Inflammatory macrophage treated with lipopolysaccharide for 4 hours (primary cell): ENCODE measurements around the gene CARD11.

Experiments used
- DNase-seq: peaks from one replicate; pipeline ENCODE4 v3.0.0-alpha.2; 2020

Gene CARD11

DNA sequence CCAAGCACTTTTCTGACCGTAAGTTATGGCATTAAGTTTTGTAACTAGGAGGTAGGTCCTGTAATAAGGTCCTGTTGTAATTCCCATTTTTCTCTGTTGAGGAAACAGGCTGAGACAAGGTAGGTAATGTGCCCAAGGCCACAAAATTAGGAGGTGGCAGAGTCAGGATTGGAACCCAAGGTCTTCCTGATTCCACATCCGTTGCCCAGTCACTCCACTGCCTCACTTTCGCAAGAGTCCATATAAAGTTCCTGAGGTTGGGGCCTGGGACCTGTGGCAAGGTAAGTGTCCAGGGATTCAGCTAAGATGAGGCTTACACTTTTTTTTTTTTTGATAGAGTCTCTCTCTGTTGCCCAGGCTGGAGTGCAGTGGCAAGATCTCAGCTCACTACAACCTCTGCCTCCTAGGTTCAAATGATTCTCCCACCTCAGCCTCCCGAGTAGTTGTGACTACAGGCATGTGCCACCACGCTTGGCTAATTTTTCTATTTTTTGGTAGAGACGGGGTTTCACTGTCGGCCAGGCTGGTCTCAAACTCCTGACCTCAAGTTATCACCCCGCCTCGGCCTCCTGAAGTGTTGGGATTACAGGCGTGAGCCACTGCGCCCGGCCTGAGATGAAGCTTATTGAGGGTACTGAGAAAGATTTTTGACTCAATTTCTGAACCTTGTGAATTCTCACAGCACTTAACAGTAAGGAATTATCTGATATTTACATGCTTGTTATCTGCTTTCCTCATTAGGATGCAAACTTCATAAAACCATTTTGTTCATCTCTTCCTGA lies 179.3 kb downstream of the CARD11 start:
- DNase-seq: peak; percentile 38

GRCh38 chr7:2863461-2864066 lies 180.1 kb downstream of the CARD11 start:
- DNase-seq: peak; percentile 98

DNA sequence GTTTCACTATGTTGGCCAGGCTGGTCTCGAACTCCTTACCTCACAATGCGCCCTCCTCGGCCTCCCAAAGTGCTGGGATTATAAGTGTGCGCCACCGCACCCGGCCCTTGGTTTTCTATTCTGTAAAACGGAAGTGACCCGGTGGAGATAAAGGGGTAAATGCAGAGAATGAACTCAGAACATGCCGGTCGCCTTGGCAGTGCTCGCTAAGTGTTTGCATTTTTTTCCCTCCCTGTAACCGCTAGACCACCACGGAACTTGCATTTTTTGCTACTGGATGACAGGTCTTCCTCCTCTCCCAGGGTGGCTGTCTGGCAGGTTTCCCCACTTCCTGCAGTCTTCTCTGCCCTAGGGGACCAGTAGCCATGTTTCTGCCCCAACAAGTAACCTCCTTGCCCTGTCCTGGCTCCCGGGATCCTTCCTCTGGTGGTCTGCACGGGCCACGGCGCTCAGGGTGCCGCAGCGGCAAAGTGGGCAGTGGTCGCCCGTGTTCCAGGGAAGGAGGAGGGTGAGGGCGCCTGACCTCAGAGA lies 180.8 kb downstream of the CARD11 start:
- DNase-seq: peak; percentile 34

DNA sequence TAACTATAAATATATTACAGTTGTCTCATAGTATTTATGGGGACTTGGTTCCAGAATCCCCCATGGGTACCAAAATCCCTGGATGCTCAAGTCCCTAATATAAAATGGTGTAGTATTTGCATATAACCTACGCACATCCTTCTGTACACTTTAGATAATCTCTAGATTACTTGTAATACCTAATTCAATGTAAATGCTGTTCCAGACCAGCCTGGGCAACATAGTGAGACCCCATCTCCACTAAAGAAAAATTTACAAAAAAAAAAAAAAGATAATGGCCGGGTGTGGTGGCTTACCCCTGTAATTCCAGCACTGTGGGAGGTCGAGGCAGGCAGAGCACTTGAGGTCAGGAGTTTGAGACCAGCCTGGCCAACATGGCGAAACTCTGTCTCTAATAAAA lies 182.2 kb downstream of the CARD11 start:
- DNase-seq: no peak

- DNase-seq: no peak
Observed at GRCh38 chr7:2860627-2861133, 183.0 kb downstream of the CARD11 start.

- no peak for DNase-seq
Observed at GRCh38 chr7:2859952-2860351, 183.7 kb downstream of the CARD11 start.

GRCh38 chr7:2858621-2859020 lies 185.0 kb downstream of the CARD11 start:
- DNase-seq: no peak

GRCh38 chr7:2856388-2857169 lies 187.1 kb downstream of the CARD11 start:
- no peak for DNase-seq
